Measurements from ENCODE around the gene ZNF236.
"Not testable (repeated sequence)": the region's sequence is repeated elsewhere in the genome, so short reads cannot be mapped to it uniquely, and the experiment has no call there.

ZNF236 gene

DNA sequence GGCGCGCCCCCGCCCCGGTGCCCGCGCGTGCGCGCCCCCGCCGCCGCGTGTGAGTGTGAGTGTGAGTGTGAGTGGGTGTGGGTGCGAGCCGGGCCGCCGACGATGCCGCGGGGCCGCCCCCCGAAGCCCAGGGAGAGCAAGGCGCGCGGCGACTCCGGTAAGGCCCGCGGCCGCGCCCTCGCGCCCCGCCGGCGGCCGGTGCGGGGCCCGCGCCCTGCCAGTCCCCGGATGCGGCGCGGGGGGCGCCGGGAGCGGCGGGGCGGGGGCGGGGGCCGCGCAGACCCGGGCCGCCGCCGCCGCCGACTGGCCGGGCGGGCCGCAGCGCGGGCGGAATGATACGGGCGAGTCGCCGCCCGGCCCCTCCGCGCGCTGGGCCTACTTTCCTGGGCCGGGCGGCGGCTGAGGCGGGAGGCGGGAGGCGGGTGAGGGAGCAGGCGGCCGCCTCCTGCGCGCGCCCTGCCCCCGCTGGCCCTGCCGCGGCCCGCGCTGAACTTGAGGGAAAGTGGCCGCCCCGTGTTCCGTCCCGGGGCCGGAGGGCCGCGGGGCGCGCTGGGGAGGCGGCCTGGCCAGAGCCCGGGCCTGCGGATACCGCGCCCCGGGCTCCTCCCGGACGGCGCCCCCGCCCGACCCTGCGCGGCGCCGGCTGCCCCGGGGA lies at the start of gene ZNF236:
ZNF236 (plus strand) TSS at position 52 of the 655 bp plus-strand sequence; CDS start at position 103, 51 bp downstream.
- H3K4me1 ChIP-seq (ENCODE audit: low read length): peaks cover 42% of the 10 kb centered on the region
- H3K9me3 ChIP-seq (ENCODE audit: insufficient read depth, low read length): no peaks in the 10 kb centered on the region
- H3K79me2 ChIP-seq (ENCODE audit: low read length): peaks cover 89% of the 10 kb centered on the region
- H2AFZ ChIP-seq (ENCODE audit: low read depth, low read length): peak within 1 kb of the TSS; percentile 84
- no peaks in the 10 kb centered on the region for H3K27me3 ChIP-seq (ENCODE audit: low read depth, low read length)
- H3K9ac ChIP-seq (ENCODE audit: low read length): peak within 1 kb of the TSS; percentile 90
- TF ChIP-seq EZH2phosphoT487 (IDR thresholded peaks at IDR 0.05; ENCODE audit: low read depth): no peak
- TF ChIP-seq, protein P1, sequence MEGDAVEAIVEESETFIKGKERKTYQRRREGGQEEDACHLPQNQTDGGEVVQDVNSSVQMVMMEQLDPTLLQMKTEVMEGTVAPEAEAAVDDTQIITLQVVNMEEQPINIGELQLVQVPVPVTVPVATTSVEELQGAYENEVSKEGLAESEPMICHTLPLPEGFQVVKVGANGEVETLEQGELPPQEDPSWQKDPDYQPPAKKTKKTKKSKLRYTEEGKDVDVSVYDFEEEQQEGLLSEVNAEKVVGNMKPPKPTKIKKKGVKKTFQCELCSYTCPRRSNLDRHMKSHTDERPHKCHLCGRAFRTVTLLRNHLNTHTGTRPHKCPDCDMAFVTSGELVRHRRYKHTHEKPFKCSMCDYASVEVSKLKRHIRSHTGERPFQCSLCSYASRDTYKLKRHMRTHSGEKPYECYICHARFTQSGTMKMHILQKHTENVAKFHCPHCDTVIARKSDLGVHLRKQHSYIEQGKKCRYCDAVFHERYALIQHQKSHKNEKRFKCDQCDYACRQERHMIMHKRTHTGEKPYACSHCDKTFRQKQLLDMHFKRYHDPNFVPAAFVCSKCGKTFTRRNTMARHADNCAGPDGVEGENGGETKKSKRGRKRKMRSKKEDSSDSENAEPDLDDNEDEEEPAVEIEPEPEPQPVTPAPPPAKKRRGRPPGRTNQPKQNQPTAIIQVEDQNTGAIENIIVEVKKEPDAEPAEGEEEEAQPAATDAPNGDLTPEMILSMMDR (IDR thresholded peaks at IDR 0.05; ENCODE audit: low read depth, low read length): no peak
- H3K4me3 ChIP-seq (ENCODE audit: low read length): peak within 1 kb of the TSS; percentile 89
- peak within 1 kb of the TSS; percentile 82 for H3K4me2 ChIP-seq (ENCODE audit: low read length)
- H3K36me3 ChIP-seq (replicated peaks; ENCODE audit: low read depth, low read length): peaks cover 5% of the 10 kb centered on the region
- peak within 1 kb of the TSS; percentile 68 for H3K27ac ChIP-seq (ENCODE audit: low read length)
- peaks cover 10% of the 10 kb centered on the region; the same call in 1 of the 2 replicates for H4K20me1 ChIP-seq (ENCODE audit: insufficient read depth, low read length)

DNA sequence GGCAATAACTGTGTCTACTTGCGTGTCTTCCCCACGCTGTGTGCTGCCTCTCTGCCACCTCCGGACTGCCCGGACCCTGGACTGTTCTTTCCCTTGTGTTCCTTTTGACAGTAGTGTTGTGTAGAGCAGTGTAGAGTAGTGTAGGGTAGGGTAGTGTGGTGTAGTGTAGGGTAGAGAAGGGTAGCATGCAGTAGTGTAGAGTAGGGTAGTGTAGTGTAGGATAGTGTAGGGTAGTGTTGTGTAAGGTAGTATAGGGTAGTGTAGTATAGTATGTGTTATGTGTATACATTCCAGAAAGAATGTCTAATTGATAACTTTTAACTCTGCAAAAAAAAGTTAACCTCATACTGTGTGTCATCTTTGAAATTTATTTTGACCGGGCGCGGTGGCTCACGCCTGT lies 49.7 kb upstream of the ZNF236 start:
- Histone ChIP-seq H3K4me2 (ENCODE audit: low read length) (no peak overlapping the region), H3K4me1 (ENCODE audit: low read length) (no peaks in the 10 kb centered on the region), H2AFZ (ENCODE audit: low read depth, low read length) (no peak overlapping the region), H3K36me3 (replicated peaks; ENCODE audit: low read depth, low read length) (no peaks in the 10 kb centered on the region), H3K27ac (ENCODE audit: low read length) (no peak overlapping the region), H3K4me3 (ENCODE audit: low read length) (no peak overlapping the region), H3K79me2 (ENCODE audit: low read length) (no peaks in the 10 kb centered on the region), H4K20me1 (ENCODE audit: insufficient read depth, low read length) (no peaks in the 10 kb centered on the region), H3K27me3 (ENCODE audit: low read depth, low read length) (peaks cover 14% of the 10 kb centered on the region; the same call in 1 of the 2 replicates), H3K9me3 (ENCODE audit: insufficient read depth, low read length) (no peaks in the 10 kb centered on the region; the same call in 1 of the 2 replicates), H3K9ac (ENCODE audit: low read length) (no peak overlapping the region)
- TF ChIP-seq, protein P1 (IDR thresholded peaks at IDR 0.05; ENCODE audit: low read depth, low read length): no peak
- no peak for TF ChIP-seq EZH2phosphoT487 (IDR thresholded peaks at IDR 0.05; ENCODE audit: low read depth)

DNA sequence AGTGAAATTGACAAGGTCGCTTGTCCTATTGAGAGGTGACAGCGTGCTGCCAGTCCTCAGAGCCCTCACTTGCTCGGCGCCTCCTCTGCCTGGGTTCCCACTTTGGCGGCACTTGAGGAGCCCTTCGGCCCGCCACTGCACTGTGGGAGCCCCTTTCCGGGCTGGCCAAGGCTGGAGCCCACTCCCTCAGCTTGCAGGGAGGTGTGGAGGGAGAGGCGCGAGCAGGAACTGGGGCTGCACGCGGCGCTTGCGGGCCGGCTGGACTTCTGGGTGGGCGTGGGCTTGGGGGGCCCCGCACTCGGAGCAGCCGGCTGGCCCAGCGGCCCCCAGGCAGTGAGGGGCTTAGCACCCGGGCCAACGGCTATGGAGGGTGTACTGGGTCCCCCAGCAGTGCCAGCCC lies 45.3 kb upstream of the ZNF236 start:
- H3K9ac ChIP-seq (ENCODE audit: low read length); H3K4me1 ChIP-seq (ENCODE audit: low read length); H3K36me3 ChIP-seq (replicated peaks; ENCODE audit: low read depth, low read length); H3K79me2 ChIP-seq (ENCODE audit: low read length); H4K20me1 ChIP-seq (ENCODE audit: insufficient read depth, low read length); H3K4me2 ChIP-seq (ENCODE audit: low read length); H3K9me3 ChIP-seq (ENCODE audit: insufficient read depth, low read length); H3K27ac ChIP-seq (ENCODE audit: low read length); H2AFZ ChIP-seq (ENCODE audit: low read depth, low read length); H3K4me3 ChIP-seq (ENCODE audit: low read length); H3K27me3 ChIP-seq (ENCODE audit: low read depth, low read length): not testable (repeated sequence)

DNA sequence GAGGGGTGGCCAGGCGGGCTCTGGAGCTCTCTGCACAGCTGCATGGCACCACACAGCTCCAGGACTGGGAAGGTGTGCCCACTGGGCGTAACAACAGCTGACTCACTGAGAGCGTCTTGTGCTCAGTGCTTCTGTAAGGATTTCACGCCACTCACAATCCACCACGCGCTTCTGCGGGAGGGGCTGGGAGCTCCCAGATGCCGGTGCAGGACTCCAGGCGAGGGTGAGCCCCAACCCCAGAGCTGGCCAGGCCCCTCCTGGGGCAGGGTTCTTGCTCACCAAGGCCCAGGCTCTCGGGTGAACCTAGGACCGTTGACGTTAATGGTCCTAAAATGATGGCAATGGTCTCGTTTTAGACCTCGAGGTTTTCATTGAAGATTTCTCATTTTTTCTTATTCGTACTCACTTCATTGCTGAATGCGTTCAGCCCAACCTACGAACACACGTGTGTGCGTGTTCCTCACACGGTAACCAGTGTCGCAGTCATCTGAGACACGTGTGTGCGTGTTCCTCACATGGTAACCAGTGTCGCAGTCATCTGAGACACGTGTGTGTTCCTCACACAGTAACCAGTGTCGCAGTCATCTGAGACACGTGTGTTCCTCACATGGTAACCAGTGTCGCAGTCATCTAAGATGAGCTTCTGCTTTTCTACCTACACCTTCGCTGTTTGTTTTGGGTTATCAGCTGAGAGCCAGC lies 38.4 kb upstream of the ZNF236 start:
- Histone ChIP-seq H3K27me3 (ENCODE audit: low read depth, low read length) (peaks cover 6% of the 10 kb centered on the region; the same call in 1 of the 2 replicates), H3K9ac (ENCODE audit: low read length) (no peak overlapping the region), H4K20me1 (ENCODE audit: insufficient read depth, low read length) (no peaks in the 10 kb centered on the region), H3K79me2 (ENCODE audit: low read length) (no peaks in the 10 kb centered on the region), H3K4me1 (ENCODE audit: low read length) (no peaks in the 10 kb centered on the region), H2AFZ (ENCODE audit: low read depth, low read length) (no peak overlapping the region), H3K27ac (ENCODE audit: low read length) (no peak overlapping the region), H3K4me2 (ENCODE audit: low read length) (no peak overlapping the region), H3K36me3 (replicated peaks; ENCODE audit: low read depth, low read length) (no peaks in the 10 kb centered on the region), H3K9me3 (ENCODE audit: insufficient read depth, low read length) (no peaks in the 10 kb centered on the region), H3K4me3 (ENCODE audit: low read length) (no peak overlapping the region)
- TF ChIP-seq, protein P1 (IDR thresholded peaks at IDR 0.05; ENCODE audit: low read depth, low read length): no peak
- no peak for TF ChIP-seq EZH2phosphoT487 (IDR thresholded peaks at IDR 0.05; ENCODE audit: low read depth)
